8988T (cell line): ENCODE data around the gene KRT75.
"Not testable (repeated sequence)": the region's sequence is repeated elsewhere in the genome, so short reads cannot be mapped to it uniquely, and the experiment has no call there.

Experiments
- DNase-seq: peaks from one replicate; pipeline ENCODE4 v3.0.0; 2011

KRT75 gene

GRCh38 chr12:52434081-52434733 lies at the start of gene KRT75:
Gene KRT75, minus strand, starts transcription at chr12:52434371. Its CDS starts 67 bp downstream, at chr12:52434304.
- no peak for DNase-seq

DNA sequence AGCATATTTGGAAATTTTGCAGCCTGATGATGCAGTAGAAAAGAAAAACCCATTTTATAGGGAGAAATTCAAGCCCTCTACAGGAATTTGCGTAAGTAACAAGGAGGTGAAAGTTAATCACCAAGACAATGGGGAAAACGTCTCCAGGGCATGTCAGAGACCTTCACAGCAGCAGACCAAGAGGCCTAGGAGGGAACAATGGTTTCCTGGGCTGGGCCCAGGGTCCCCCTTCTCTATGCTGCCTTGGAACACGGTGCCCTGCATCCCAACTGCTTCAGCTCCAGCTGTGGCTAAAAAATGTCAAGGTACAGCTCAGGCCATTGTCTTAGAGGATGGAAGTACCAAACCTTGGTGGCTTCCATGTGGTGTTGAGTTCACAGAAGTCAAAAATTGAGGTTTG lies 45.9 kb upstream of the KRT75 start:
- no peak for DNase-seq

GRCh38 chr12:52477651-52478050 lies 43.5 kb upstream of the KRT75 start:
- DNase-seq = no peak

DNA sequence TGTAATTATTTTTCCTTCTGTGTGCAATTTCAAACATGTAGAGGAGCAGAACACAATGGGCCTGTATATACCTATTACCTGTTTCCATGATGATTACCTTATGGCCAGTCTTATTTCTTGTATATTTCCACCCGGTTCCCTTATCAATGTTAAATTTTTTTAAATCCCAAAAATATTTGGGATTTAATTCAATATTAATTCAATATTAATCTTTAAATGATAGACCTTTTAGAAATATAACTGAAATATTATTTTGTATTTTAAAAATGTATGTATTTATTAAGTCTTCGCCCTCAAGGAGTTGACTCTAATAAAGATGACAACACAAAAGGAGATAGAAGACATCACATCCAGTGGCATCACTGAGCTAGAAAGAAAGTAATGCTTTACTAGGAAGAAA lies 40.0 kb upstream of the KRT75 start:
- DNase-seq = no peak

DNA sequence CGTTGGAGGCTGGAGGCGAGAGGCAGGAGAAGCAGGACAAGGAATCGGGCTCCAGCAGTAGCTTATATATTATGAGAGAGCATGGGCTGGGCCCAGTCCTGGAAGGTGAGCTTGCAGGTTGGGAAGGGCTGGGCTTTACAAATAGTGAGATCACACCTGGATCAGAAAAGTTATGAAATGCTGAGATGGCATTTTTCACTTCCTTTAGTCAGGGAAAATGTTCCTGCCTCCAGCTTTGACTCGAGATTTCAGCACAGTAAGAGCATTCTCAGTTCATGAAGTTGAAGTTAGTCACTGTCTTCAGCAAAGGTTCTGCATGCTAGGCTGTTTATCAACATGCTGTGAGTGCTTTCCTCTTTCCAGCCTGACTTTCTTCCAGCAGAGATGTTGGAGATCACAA lies 39.6 kb upstream of the KRT75 start, which contains the start of gene KRT6C:
TSS of gene KRT6C (minus strand) at position 38 of the 400 bp plus-strand sequence. CDS start 68 bp downstream, outside the sequence.
- no peak for DNase-seq

DNA sequence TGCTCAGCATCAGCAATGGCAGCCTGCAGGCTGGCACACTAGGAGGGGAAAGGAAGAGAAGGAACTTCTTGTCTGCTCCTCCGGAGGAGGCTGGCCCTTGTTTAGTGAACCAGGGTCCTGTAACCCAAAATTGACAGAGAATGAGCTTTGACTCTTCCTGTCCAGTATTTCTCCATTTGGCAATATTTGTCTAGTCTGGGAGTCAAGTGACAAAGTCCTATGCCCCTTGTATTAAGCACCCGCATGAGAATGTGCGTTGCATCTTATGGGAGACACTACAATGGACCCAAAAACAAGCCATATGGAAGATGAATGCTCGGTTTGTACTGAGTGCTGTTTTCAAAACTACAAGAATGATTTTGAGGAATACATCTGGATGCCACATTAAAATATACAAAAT lies 35.7 kb upstream of the KRT75 start:
- DNase-seq = no peak

- no peak for DNase-seq
These were observed 30.7 kb upstream of the KRT75 start for GRCh38 chr12:52464897-52465296.

DNA sequence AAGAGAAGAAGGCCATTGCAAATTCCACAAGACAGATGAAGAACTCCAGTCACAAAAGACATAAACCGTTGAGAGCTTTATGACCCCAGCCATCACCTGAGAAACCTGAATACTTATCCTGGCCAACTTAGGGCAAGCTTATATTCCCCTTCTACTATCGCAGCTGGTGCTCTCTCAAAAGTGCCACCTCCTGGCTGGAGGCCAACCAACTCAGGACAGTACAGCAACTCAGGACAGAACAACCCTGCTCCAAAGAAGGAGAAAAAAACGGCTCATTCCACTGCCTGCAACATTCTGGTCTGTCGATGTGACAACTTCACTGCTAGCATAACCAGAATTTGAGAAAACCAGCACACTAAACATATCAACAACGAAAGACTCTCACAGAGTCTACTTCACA lies 27.5 kb upstream of the KRT75 start:
- DNase-seq = no peak

DNA sequence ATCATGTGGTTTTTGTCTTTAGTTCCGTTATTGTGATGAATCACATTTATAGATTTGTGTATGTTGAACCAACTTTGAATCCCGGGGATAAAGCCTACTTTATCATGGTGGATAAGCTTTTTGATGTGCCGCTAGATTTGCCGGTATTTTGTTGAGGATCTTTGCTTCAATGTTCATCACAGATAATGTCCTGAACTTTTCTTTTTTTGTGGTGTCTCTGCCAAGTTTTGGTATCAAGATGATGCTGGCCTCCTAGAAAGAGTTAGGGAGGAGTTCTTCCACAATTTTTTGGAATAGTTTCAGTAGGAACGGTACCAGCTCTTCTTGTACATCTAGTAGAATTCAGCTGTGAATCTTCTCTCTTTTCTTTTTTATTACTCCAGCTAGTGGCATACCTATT lies 24.7 kb upstream of the KRT75 start:
- no peak for DNase-seq

GRCh38 chr12:52455821-52456220 lies 21.6 kb upstream of the KRT75 start:
- no peak for DNase-seq

GRCh38 chr12:52454411-52455201 lies 20.4 kb upstream of the KRT75 start:
- DNase-seq = no peak

DNA sequence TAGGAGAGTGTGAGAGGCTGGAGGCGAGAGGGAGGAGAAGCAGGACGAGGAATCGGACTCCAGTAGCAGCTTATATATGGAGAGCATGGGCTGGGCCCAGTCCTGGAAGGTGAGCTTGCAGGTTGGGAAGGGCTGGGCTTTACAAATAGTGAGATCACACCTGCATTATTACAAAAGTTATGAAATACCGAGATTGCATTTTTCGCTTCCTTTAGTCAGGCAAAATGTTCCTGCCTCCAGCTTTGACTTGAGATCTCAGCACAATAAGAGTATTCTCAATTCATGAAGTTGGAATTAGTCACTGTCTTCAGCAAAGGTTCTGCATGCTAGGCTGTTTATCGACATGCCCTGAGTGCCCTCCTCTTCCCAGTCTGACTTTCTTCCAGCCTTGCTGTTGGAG lies 17.9 kb upstream of the KRT75 start, which contains the start of gene KRT6B:
TSS of gene KRT6B (minus strand) at position 46 of the 400 bp plus-strand sequence. CDS start 68 bp downstream, outside the sequence.
- no peak for DNase-seq

DNA sequence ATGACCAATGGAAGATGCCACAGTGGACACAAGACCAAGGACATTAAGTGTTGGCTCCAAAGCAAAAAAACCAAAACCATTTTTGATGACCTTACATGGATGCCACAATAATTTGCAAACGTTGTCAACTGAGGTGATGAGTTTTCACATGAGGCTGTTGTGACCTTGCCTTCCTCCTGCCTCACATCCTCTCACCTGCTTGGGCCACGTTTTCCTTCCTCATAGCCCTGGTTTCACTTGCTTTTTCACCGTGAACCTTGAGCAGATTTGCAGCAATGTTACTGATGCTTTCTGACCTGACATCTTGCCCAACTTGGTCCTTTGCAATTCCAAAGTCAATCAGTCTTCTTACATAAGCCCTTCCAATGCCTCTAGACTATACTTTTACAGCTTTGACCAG lies 14.1 kb upstream of the KRT75 start:
- no peak for DNase-seq

DNA sequence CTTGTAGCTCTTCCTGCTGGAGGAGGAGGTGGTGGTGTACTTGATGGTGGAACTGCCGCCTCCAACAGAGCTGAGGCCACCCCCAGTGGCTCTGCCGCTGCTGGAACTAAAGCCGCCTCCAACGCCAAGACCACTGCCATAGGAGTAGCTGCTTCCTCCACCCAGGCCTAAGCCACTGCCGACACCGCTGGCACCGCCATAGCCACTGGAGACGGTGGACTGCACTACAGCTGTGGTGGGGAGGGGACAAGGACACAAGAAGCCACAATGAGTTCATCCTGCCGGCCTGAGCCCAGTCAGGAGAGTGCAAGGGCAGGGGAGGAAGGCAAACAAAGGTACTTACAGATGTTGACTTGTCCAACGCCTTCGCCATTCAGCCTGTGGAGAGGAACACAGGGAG lies 13.0 kb upstream of the KRT75 start:
- DNase-seq = not testable (repeated sequence)

- no peak for DNase-seq
These were observed 12.3 kb upstream of the KRT75 start for GRCh38 chr12:52446367-52447045.

DNA sequence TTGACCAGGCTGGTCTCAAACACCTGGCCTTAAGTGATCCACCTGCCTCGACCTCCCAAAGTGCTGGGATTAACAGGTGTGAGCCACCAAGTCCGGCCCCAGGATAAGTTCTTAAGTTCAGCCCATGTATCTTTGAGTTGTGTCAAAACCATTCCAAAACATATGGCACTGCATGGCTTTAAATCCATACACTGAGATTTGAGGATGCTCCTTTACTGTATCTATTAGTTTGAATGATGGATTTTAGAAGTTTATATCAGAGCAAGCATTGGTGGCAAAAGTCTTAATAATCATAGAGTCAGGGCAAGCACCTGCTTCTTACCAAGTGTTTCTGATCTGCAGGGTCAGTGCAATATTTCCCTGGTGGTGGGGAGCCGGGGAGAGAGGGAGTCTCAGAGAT lies 11.7 kb upstream of the KRT75 start:
- DNase-seq = no peak

DNA sequence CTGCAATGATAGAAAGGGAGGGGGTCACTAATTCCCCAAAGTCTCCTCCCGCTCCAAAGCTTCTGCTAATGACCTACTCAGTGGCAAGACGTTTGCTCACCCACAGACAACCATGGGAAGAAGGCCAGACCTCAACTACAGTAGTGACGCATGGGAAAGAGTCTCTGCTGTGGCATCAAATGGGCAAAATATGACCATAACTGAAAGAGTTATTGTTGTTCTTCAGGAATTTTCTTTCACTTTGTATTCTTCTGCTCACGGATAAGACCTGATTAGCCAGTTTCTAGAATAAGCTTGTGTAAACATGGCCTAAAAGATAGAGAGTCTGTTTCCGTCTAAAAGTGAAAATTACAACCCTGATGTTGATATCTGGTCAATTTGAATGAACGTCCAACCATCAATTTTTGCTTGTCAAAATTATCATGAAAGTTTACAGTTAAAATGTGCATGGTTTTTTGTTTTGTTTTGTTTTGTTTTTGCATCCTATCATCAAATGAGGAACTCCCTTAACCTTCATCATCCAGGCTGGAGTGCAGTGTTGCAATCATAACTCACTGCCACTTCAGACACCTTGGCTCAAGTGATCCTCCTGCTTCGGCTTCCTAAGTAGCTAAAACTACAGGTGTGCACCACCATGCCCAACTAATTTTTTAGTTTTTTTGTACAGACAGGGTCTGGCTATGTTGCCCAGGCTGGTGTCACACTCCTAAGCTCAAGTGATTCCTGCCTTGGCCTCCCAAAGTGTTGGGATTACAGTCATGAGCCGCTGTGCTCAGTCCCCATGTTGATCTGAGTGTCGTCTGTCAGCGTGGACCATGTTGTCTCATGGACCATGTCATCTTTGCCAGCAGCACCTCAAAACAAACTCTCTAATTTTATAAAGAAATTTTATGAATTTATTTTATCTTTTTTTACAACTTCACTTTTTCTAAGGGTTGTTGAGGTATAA lies 10.8 kb upstream of the KRT75 start:
- no peak for DNase-seq

DNA sequence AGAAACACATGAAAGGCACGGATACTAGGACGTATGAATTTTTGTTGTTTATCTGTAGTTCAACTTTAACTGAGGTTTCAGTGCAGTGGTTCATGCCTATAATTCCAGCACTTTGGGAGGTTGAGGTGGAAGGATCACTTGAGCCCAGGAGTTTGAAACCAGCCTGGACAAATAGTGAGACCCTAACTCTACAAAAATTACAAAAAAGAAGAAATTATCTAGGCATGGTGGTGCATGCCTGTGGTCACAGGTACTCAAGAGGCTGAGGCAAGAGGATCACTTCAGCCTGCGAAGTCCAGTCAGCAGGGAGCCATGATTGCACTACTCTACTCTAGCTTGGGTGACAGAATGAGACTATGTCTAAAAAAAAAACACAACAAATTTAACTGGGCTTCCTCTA lies 9.8 kb upstream of the KRT75 start:
- no peak for DNase-seq

- DNase-seq = no peak
These were observed 8.5 kb upstream of the KRT75 start for GRCh38 chr12:52442600-52443061.

- no peak for DNase-seq
These were observed 7.2 kb upstream of the KRT75 start for GRCh38 chr12:52441320-52441911.

GRCh38 chr12:52440821-52441319 lies 6.7 kb upstream of the KRT75 start:
- no peak for DNase-seq

DNA sequence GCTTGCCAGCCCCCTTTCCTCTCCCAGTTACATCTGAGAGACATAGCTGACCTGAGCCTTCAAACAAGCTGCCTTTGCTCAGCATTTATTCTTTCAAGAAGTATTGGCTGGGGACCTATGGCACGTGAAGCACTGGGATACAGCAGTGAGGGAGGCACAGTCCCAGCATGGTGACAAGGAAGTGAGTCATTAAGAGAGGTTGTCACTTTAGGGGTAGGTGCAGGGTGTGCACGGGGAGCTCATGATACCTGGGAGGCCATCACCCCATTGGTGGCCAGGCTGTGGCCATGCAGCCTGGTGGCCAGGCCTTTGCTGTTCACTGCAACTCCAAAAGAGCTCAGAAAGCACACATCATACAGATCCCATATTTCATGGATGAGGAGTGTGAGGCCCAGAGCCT lies 5.7 kb upstream of the KRT75 start:
- no peak for DNase-seq
